Endodermal cell (in vitro differentiated cells): Measurements from ENCODE around the gene CSNK2A1. TPM values are rescaled to one million over a fixed set of nuclear protein-coding genes. Genes with fewer than 3 reads are reported as not detected.

Experiments used
- DNase-seq: peaks from one replicate; pipeline ENCODE4 v3.0.0-alpha.2; 2017
- H3K27ac ChIP-seq: 2 replicates; pipeline ENCODE4 v1.5.1; 2013; ENCODE audit warnings: mild to moderate bottlenecking, low read depth, low read length, moderate library complexity
- H3K27me3 ChIP-seq: 2 replicates; pipeline ENCODE4 v1.6.1; 2013; ENCODE audit warnings: mild to moderate bottlenecking, low read length, moderate library complexity; ENCODE audit not compliant: insufficient read depth, control insufficient read depth, poor library complexity, severe bottlenecking
- H3K36me3 ChIP-seq: 2 replicates; pipeline ENCODE4 v1.7.0; 2013; ENCODE audit warnings: mild to moderate bottlenecking, low read length, moderate library complexity; ENCODE audit not compliant: control insufficient read depth, insufficient read depth
- H3K4me1 ChIP-seq: one replicate; pipeline ENCODE4 v1.7.0; 2013; ENCODE audit warnings: low read length; ENCODE audit not compliant: control insufficient read depth, insufficient read depth
- H3K4me3 ChIP-seq: 2 replicates; pipeline ENCODE4 v1.5.1; 2013; ENCODE audit warnings: mild to moderate bottlenecking, low read length, moderate library complexity
- H3K9ac ChIP-seq: 2 replicates; pipeline ENCODE4 v1.6.1; 2013; ENCODE audit warnings: mild to moderate bottlenecking, low read length, moderate library complexity; ENCODE audit not compliant: poor library complexity, severe bottlenecking; ENCODE audit errors: extremely low read depth
- H3K9me3 ChIP-seq: 2 replicates; pipeline ENCODE4 v1.6.1; 2013; ENCODE audit warnings: mild to moderate bottlenecking, low read length, moderate library complexity; ENCODE audit not compliant: control insufficient read depth
- H3K27ac Mint-ChIP-seq: 2 replicates; pipeline ENCODE4 v1.8.0; 2020; ENCODE audit warnings: mixed read lengths
- H3K27me3 Mint-ChIP-seq: 2 replicates; pipeline ENCODE4 v1.8.0; 2021; ENCODE audit warnings: mild to moderate bottlenecking, mixed read lengths; ENCODE audit not compliant: insufficient read depth
- H3K36me3 Mint-ChIP-seq: 2 replicates; pipeline ENCODE4 v1.8.0; 2020; ENCODE audit warnings: low read depth, mixed read lengths
- H3K4me1 Mint-ChIP-seq: 2 replicates; pipeline ENCODE4 v1.8.0; 2020; ENCODE audit warnings: mixed read lengths
- H3K4me3 Mint-ChIP-seq: 2 replicates; pipeline ENCODE4 v1.8.0; 2020; ENCODE audit warnings: mild to moderate bottlenecking, moderate library complexity, mixed read lengths
- H3K9me3 Mint-ChIP-seq: 2 replicates; pipeline ENCODE4 v1.8.0; 2020; ENCODE audit warnings: mild to moderate bottlenecking, mixed read lengths
- CTCF ChIP-seq: fragments of 200-600 bp; sonication (generic); conservative IDR thresholded peaks from 2 replicates; pipeline ENCODE4 v1.5.0; 2021; ENCODE audit warnings: antibody characterized with exemption, mild to moderate bottlenecking
- WGBS, 2 experiments: methylation state at CpG; one replicate each; pipeline versions ENCODE4 v1.1.5 to v1.1.7; 2013; ENCODE audit warnings: missing lambda C conversion rate in 2 of 2, mixed read lengths in 1 of 2; ENCODE audit not compliant: insufficient coverage in 1 of 2, insufficient read length in 1 of 2; 5-methylcytosine and 5-hydroxymethylcytosine counted together
- total RNA-seq, 2 donors: library from RNA; stranded (reverse); fragmentation: NEBNext Ultra II Directional in 1 of 2; extraction: Animal tissue kit (Norgen Biotek cat#: 25700) in 1 of 2; gene quantifications; 2 replicates in 1 of 2; 3 replicates in 1 of 2; pipeline ENCODE4 v1.2.1, GENCODE V29; 2021

The CSNK2A1 gene
- total RNA-seq, 2 donors from 2014 or later = 202 to 239 TPM

GRCh38 chr20:521860-522259 is 21.7 kb downstream of the CSNK2A1 start:
- H3K9ac ChIP-seq = no peak overlapping the region
- no peak overlapping the region for H3K4me3 ChIP-seq
- no peak overlapping the region for H3K27ac ChIP-seq
- H3K4me1 ChIP-seq = no peaks in the 10 kb centered on the region
- peaks cover 76% of the 10 kb centered on the region for H3K36me3 ChIP-seq
- H3K9me3 ChIP-seq = peaks cover 19% of the 10 kb centered on the region
- no peak for DNase-seq
- no peaks in the 10 kb centered on the region for H3K27me3 ChIP-seq
- Mint-ChIP-seq H3K9me3 (peaks cover 12% of the 10 kb centered on the region), H3K4me3 (no peak overlapping the region), H3K27me3 (no peaks in the 10 kb centered on the region), H3K27ac (no peak overlapping the region), H3K4me1 (peaks cover 2% of the 10 kb centered on the region), H3K36me3 (peaks cover 66% of the 10 kb centered on the region)
- WGBS, 2 experiments = 86% methylated on average over 4 of the region's 4 CpGs; no CpG with 5 or more reads in 1 of the 2 experiments
- no peak for TF ChIP-seq CTCF

DNA sequence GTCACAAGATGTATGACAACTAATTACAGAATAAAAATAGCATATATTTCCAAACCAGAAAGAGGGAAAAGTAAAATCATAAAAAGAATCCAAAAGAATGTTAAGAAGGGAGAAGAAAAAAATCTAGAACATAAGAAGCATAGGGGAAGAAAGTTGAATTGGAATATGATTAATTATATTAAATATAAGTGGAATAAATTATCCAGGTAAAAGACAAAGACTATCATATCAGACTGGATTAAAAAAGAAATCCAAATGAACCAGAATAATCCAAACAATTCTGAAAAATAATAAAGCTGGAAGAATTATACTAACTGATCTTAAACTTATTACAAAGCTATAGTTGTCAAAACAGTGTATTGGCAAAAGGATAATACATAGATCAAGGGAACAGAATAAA is 23.6 kb downstream of the CSNK2A1 start:
- Histone ChIP-seq H3K4me3 (no peak overlapping the region), H3K9ac (no peak overlapping the region), H3K36me3 (peaks cover 72% of the 10 kb centered on the region), H3K4me1 (no peaks in the 10 kb centered on the region), H3K27ac (no peak overlapping the region), H3K27me3 (no peaks in the 10 kb centered on the region), H3K9me3 (peaks cover 19% of the 10 kb centered on the region)
- H3K27me3 Mint-ChIP-seq = no peaks in the 10 kb centered on the region
- no peak overlapping the region for H3K4me3 Mint-ChIP-seq
- TF ChIP-seq CTCF = no peak
- H3K36me3 Mint-ChIP-seq = peaks cover 59% of the 10 kb centered on the region
- H3K27ac Mint-ChIP-seq = no peak overlapping the region
- no peak for DNase-seq
- H3K9me3 Mint-ChIP-seq = peaks cover 10% of the 10 kb centered on the region
- H3K4me1 Mint-ChIP-seq = peaks cover 2% of the 10 kb centered on the region

DNA sequence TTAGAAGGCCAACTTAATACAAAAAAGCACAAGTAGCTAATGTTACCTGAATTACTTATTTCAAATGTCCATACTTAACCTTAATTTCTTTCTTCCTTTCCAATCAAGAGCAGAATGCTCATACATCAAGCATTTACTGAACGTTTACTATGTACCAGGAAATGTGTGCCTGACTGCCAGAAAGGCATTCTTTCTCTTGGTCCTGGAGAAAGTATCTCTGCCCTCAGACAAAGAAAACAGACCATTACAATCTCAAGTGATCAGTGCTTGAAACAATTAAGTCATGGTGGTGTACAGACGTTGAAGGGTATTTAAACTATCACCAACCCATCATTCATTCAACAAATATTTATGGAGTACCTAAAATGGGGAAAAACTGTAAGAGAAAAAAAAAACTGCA is 26.4 kb downstream of the CSNK2A1 start:
- Mint-ChIP-seq H3K27me3 (no peaks in the 10 kb centered on the region), H3K9me3 (peaks cover 10% of the 10 kb centered on the region), H3K4me1 (peaks cover 2% of the 10 kb centered on the region), H3K27ac (no peak overlapping the region), H3K4me3 (no peak overlapping the region), H3K36me3 (peaks cover 41% of the 10 kb centered on the region)
- no peaks in the 10 kb centered on the region for H3K27me3 ChIP-seq
- peaks cover 19% of the 10 kb centered on the region for H3K9me3 ChIP-seq
- DNase-seq = no peak
- TF ChIP-seq CTCF = no peak
- H3K27ac ChIP-seq = no peak overlapping the region
- WGBS, 2 experiments = 82 to 94% methylated on average over 1 of the region's 2 CpGs
- peaks cover 59% of the 10 kb centered on the region for H3K36me3 ChIP-seq
- H3K4me1 ChIP-seq = no peaks in the 10 kb centered on the region
- H3K4me3 ChIP-seq = no peak overlapping the region
- H3K9ac ChIP-seq = no peak overlapping the region
